Activated CD4-positive, alpha-beta T cell treated with anti-CD3 and anti-CD28 coated beads for 4 hours (primary cell): ENCODE results near the gene CDH16.
"Not testable (repeated sequence)": the region's sequence is repeated elsewhere in the genome, so short reads cannot be mapped to it uniquely, and the experiment has no call there.

ENCODE experiments used
- DNase-seq, 2 donors: peaks; one replicate each; pipeline ENCODE4 v3.0.0-alpha.2; 2020

The CDH16 gene

GRCh38 chr16:66891797-66892196, 26.9 kb downstream of the CDH16 start:
- no peak for DNase-seq

GRCh38 chr16:66891360-66891759, 27.3 kb downstream of the CDH16 start:
- no peak for DNase-seq

- no peak for DNase-seq
Measured at GRCh38 chr16:66890799-66891198, 27.9 kb downstream of the CDH16 start.

- no peak for DNase-seq
Measured at GRCh38 chr16:66889622-66890021, 29.1 kb downstream of the CDH16 start.

GRCh38 chr16:66888647-66889615, 29.8 kb downstream of the CDH16 start:
- DNase-seq = no peak

DNA sequence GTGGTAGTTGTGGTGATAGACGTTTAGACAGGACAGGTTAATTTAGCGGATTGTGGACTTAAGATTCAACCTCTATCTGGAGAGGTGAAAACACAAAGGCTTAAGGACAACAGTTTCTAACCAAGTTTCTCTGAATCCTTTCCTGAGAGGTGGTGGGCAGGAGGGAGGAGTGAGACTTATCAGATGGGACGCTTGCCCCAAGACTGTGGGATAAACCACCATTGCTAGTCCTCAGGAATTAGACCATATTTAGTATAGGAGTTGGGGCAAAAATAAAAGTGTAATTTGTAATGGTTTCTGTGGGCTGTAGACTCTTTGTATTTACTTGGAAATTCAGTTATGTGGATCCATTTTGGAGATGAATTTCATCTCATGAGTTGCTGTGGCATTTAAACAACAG, 31.8 kb downstream of the CDH16 start:
- no peak for DNase-seq

GRCh38 chr16:66886321-66886720, 32.4 kb downstream of the CDH16 start:
- DNase-seq = no peak

DNA sequence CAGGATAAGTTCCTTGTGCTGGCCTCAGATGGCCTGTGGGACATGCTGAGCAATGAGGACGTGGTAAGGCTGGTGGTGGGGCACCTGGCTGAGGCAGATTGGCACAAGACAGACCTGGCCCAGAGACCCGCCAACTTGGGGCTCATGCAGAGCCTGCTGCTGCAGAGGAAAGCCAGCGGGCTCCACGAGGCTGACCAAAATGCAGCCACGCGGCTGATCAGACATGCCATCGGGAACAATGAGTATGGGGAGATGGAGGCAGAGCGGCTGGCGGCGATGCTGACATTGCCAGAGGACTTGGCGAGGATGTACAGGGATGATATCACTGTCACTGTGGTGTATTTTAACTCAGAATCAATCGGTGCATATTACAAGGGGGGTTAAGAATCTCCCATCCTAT, 33.2 kb downstream of the CDH16 start:
- DNase-seq = no peak

DNA sequence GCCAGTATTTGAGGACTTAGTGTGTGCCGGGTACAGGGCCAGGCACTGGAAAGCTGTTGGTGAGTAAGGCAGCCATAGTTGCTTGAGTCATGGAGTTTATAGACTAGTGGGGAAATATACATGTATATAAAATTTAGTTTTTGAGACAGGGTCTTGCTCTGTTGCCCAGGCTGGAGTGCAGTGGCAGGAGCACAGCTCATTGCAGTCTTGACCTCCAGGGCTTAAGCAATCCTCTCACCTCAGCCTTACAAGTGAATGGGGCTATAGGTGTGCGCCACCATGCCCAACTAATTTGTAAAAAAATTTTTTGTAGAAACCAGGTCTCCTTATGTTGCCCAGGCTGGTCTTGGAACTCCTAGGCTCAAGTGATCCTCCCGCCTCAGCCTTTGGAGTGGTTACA, 36.0 kb downstream of the CDH16 start:
- no peak for DNase-seq

- DNase-seq = no peak
Measured at GRCh38 chr16:66881964-66882508, 36.6 kb downstream of the CDH16 start.

- DNase-seq = no peak
Measured at GRCh38 chr16:66881560-66881959, 37.1 kb downstream of the CDH16 start.

DNA sequence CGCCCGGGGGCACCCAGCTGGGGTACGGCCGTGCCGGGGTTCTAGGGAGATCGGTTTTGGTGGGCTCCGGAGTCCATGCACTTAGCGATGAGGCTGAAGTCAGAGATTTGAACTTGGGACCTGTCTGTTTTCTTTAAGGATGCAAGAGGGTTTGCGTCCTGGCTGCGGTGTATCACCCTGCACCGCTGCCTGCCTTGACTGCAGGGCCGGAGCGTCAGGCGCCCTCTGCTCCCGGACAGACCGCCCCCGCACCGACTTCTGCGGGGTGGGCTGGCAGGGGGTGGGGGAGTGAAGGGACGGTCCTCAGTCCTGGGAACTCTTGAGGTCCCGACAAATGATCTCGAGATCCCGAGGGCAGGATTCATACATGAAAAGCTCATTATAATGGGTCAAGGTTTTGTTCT, 37.7 kb downstream of the CDH16 start:
- no peak for DNase-seq

- peak; percentile 89 to 92 for DNase-seq
Measured at GRCh38 chr16:66880288-66881013, 38.2 kb downstream of the CDH16 start, which contains the start of gene PDP2. Gene PDP2 (plus strand): TSS chr16:66880515. CDS start chr16:66884285, 3,770 bp downstream.

DNA sequence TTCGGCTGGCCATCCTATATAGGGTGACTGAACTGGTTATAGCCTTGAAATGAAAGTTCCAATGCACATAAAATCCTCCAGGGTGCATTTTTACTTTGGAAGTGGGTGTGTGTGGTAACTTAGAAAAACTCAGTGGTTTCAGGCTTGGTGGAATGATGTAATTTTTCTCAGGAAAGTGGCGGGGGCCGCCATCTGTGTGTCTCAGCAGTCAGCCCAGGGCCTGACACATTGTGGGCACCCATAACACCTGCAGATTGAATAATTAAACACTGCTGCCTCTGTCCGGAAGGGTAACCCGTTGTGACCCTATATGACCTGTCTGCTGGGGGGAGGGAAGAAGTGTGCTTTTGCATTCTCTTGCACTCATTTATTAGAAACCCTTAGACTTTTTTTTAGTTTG, 40.6 kb downstream of the CDH16 start:
- DNase-seq = peak; percentile 26 to 42

DNA sequence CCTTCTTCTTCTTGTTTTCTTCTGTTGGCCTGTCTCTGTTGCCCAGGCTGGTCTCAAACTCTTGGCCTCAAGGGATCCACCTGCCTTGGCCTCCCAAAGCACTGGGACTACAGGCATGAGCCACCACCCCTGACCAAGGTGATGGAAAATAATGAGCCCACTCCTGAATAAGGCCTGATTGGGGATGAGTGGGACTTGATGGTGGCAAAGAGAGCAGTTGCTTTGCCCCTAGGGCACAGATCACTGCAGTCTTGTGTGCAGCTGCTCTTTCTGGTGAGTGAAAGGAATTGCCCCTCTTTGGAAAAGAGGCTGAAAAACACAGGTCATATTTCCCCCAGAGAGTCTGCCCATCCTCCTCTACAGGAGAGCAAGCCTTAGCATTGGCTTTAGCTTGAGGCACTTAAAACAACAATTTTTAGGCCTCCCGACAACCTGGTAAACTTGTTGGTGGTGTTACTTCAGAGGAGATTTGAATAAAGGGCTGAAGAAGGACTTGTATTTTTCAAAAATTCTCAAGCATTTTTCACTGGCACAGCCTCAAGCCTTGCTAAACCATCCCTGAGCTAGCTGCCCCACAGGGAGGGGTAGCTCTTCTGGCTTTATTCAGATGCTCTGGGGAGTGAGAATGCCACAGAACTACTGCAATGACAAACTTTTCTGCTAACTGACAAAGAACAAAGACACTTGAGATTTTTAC, 44.5 kb downstream of the CDH16 start:
- no peak for DNase-seq

- no peak for DNase-seq
Measured at GRCh38 chr16:66873685-66874055, 45.0 kb downstream of the CDH16 start.

GRCh38 chr16:66872943-66873684, 45.6 kb downstream of the CDH16 start:
- DNase-seq = peak; percentile 86

GRCh38 chr16:66872559-66872942, 46.1 kb downstream of the CDH16 start:
- no peak for DNase-seq

GRCh38 chr16:66871840-66872239, 46.8 kb downstream of the CDH16 start:
- DNase-seq = no peak

DNA sequence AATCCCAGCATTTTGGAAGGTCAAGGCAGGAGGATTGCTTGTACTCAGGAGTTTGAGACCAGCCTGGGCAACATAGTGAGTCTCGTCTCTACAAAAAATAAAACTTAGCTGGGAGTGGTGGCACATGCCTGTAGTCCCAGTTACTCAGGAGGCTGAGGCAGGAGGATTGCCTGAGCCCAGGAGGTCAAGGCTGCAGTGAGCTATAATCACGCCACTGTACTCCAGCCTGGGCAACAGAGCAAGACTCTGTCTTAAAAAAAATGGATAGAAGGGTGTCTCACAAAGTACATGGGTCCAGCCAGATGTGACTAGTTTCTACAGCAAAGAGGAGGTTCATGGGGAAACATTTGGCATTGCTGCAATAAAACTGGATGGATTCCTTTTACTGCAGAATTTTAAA, 47.3 kb downstream of the CDH16 start:
- DNase-seq = not testable (repeated sequence)

DNA sequence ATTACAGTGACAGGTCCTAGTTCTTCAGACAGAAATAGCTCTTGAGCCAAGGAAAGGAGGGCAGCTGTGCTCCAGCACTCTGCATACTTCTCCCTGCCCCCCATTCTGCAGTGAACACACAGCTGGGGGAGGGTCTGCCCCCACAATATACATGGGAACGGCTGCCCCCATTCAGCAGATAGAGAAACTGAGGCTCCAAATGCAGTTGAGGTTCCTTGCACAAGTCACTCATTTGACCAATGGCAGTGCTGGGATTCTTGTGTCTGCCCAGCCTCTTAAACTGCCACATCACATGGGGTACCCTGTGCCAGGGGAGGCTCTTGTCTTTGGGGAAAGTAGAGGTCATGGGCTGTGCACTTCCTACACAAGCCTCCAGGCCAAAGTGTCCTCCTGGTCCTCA, 49.3 kb downstream of the CDH16 start:
- DNase-seq = no peak

DNA sequence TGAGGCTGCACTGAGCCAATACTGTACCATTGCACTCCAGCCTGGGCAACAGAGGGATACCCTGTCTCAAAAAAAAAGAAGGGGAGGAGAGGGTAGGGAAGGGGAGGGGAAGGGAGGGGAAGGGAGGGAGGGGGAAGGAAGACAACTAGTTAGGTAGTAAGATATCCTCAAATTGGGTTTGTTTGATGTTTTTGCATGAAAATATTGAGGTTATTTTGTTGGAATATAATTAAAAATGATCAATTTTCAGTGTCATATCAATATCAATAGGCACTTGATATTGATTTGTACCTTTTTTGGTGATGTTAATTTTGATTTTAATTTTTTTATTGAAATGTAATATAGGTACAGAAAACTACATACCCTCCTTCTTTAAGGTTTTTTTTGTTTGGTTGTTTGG, 55.0 kb downstream of the CDH16 start:
- no peak for DNase-seq
